Placental pericyte (primary cell): ENCODE measurements around the gene KCNH4. TPM values are rescaled to one million over a fixed set of nuclear protein-coding genes. Genes with fewer than 3 reads are reported as not detected.

Source experiments
- total RNA-seq: library from RNA; depleted of rRNA; stranded (reverse); fragments of >200 nt; gene quantifications from 2 replicates; pipeline ENCODE4 v1.2.3, GENCODE V29; 2012

The KCNH4 gene
- not detected in 2 replicates for total RNA-seq

GRCh38 chr17:42180922-42181850 lies at the start of gene KCNH4:
Gene KCNH4, minus strand, starts transcription at chr17:42181142. Its CDS starts 197 bp downstream, at chr17:42180945.

GRCh38 chr17:42193969-42194899 lies 13.3 kb upstream of the KCNH4 start, which contains the start of gene GHDC:
Gene GHDC, minus strand, starts transcription at chr17:42194494. Its CDS starts 913 bp downstream, at chr17:42193581.

GRCh38 chr17:42184713-42185620 lies 4.0 kb upstream of the KCNH4 start, which contains the start of gene HCRT:
Gene HCRT, minus strand, starts transcription at chr17:42185452. Its CDS starts 87 bp downstream, at chr17:42185365.

GRCh38 chr17:42122371-42123303 lies 58.3 kb downstream of the KCNH4 start, which contains the start of gene HSPB9:
Gene HSPB9, plus strand, starts transcription at chr17:42122804. Its CDS starts 47 bp downstream, at chr17:42122851.

GRCh38 chr17:42120770-42121769 lies 59.9 kb downstream of the KCNH4 start, which contains the start of gene KAT2A:
Gene KAT2A, minus strand, starts transcription at chr17:42121367. Its CDS starts 63 bp downstream, at chr17:42121304.

GRCh38 chr17:42112552-42113176 lies 68.3 kb downstream of the KCNH4 start, which contains the start of gene DHX58:
Gene DHX58, minus strand, starts transcription at chr17:42112714. Its CDS starts 822 bp downstream, at chr17:42111892.

Other genes with a start within 250 kb of the KCNH4 start
- gene CNP, start 214.3 kb downstream of the KCNH4 start, total RNA-seq: 59.5 and 98.2 TPM in 2 replicates
- 80.7 and 97.4 TPM in 2 replicates for gene DNAJC7, start 163.7 kb downstream of the KCNH4 start, total RNA-seq
- gene NKIRAS2, start 161.1 kb downstream of the KCNH4 start, total RNA-seq: 55.8 and 60.4 TPM in 2 replicates
- gene C17orf113, start 130.5 kb downstream of the KCNH4 start, total RNA-seq: under 0.01 and 0.22 TPM in 2 replicates
- not detected in 2 replicates for gene ZNF385C, start 82.7 kb downstream of the KCNH4 start, total RNA-seq
- 9.6 and 21.2 TPM in 2 replicates for gene DHX58, start 68.4 kb downstream of the KCNH4 start, total RNA-seq
- 7.2 and 15.7 TPM in 2 replicates for gene KAT2A, start 59.8 kb downstream of the KCNH4 start, total RNA-seq
- not detected in 2 replicates for gene HSPB9, start 58.3 kb downstream of the KCNH4 start, total RNA-seq
- gene RAB5C, start 26.2 kb downstream of the KCNH4 start, total RNA-seq: 89.5 and 141 TPM in 2 replicates
- gene HCRT, start 4.3 kb upstream of the KCNH4 start, total RNA-seq: not detected in 2 replicates
- 15.6 and 21.0 TPM in 2 replicates for gene GHDC, start 13.4 kb upstream of the KCNH4 start, total RNA-seq
- 24.5 and 28.9 TPM in 2 replicates for gene STAT5B, start 95.2 kb upstream of the KCNH4 start, total RNA-seq
- 4.6 and 7.7 TPM in 2 replicates for gene STAT5A, start 107.4 kb upstream of the KCNH4 start, total RNA-seq
- 101 and 119 TPM in 2 replicates for gene STAT3, start 207.3 kb upstream of the KCNH4 start, total RNA-seq
- gene CAVIN1, start 242.1 kb upstream of the KCNH4 start, total RNA-seq: 437 and 1,037 TPM in 2 replicates